A549 (cell line): ENCODE data around the gene ZNF724. TPM values are rescaled to one million over a fixed set of nuclear protein-coding genes. Genes with fewer than 3 reads are reported as not detected.

Source experiments
- ATAC-seq, 2 experiments: fragments of 200-7000 bp in 1 of 2; fragments of >200 bp in 1 of 2; cut with Nextera tagmentation in 1 of 2; cut with Tn5 transposase in 1 of 2; 3 replicates each; pipeline versions ENCODE4 v1.8.0 to v1.9.1; 2018 to 2020; ENCODE audit warnings: mild to moderate bottlenecking in 1 of 2, moderate library complexity in 1 of 2
- CTCF ChIA-PET: fragments of 300-600 bp; sonication (Branson Sonifier 250); formaldehyde crosslinking; extraction: SDS; loops from one replicate; lab custom pipeline; 2021; ENCODE audit warnings: antibody characterized with exemption, inconsistent platforms; lab: Yijun Ruan, JAX
- POLR2A ChIA-PET: fragments of 350-600 bp; formaldehyde crosslinking; extraction: SDS; loops from one replicate; lab custom pipeline; 2021; ENCODE audit warnings: antibody characterized with exemption, inconsistent platforms; lab: Yijun Ruan, JAX
- DNase-seq, 2 experiments: peaks; one replicate each; pipeline versions ENCODE4 v3.0.0 to v3.0.0-alpha.2; 2011 to 2016; ENCODE audit warnings: low read depth in 1 of 2, low spot score in 1 of 2
- FAIRE-seq: peaks from 2 replicates; lab custom pipeline; 2011; peaks lifted over from hg19 to GRCh38; lab: Jason Lieb, UNC
- H3K27ac ChIP-seq, 2 experiments: fragments of >200 bp; sonication (Bioruptor Twin); formaldehyde crosslinking; 3 replicates each; pipeline ENCODE4 v1.5.1; 2016 to 2017
- H3K4me1 ChIP-seq: fragments of >200 bp; sonication (Bioruptor Twin); formaldehyde crosslinking; 3 replicates; pipeline ENCODE4 v1.6.1; 2016
- H3K4me2 ChIP-seq: fragments of >200 bp; sonication (Bioruptor Twin); formaldehyde crosslinking; 3 replicates; pipeline ENCODE4 v1.6.1; 2016
- H3K4me3 ChIP-seq: fragments of >200 bp; sonication (Bioruptor Twin); formaldehyde crosslinking; 3 replicates; pipeline ENCODE4 v1.5.1; 2016
- H3K9me3 ChIP-seq: fragments of >200 bp; sonication (Bioruptor Twin); formaldehyde crosslinking; 3 replicates; pipeline ENCODE4 v1.6.1; 2016
- BHLHE40 ChIP-seq: IDR thresholded peaks from 2 replicates; pipeline ENCODE4 v1.6.1; 2012; ENCODE audit warnings: low read depth, low read length, inconsistent platforms
- EHF ChIP-seq: fragments of 250-450 bp; sonication (Bioruptor Pico); IDR thresholded peaks from 2 replicates; pipeline ENCODE4 v1.5.0; 2020; ENCODE audit warnings: mild to moderate bottlenecking
- FOSB ChIP-seq: fragments of 250-450 bp; sonication (Bioruptor Pico); IDR thresholded peaks from 2 replicates; pipeline ENCODE4 v1.5.0; 2020; ENCODE audit warnings: mild to moderate bottlenecking, moderate library complexity
- HEYL ChIP-seq: fragments of 250-450 bp; sonication (Bioruptor Pico); IDR thresholded peaks from 2 replicates; pipeline ENCODE4 v1.8.0; 2021; ENCODE audit warnings: mild to moderate bottlenecking, moderate library complexity
- HOXA7 ChIP-seq: fragments of 250-450 bp; sonication (Bioruptor Pico); IDR thresholded peaks from 2 replicates; pipeline ENCODE4 v1.5.0; 2020; ENCODE audit warnings: mild to moderate bottlenecking, moderate library complexity
- KDM1A ChIP-seq: fragments of 200-600 bp; sonication (generic); IDR thresholded peaks from 2 replicates; pipeline ENCODE4 v1.6.1; 2016; ENCODE audit warnings: low read depth, mild to moderate bottlenecking
- MAFK ChIP-seq: fragments of 450-650 bp; IDR thresholded peaks from 2 replicates; pipeline ENCODE4 v1.6.1; 2014; ENCODE audit not compliant: partially characterized antibody
- RARB ChIP-seq: fragments of 250-450 bp; sonication (Bioruptor Pico); IDR thresholded peaks from 2 replicates; pipeline ENCODE4 v1.8.0; 2021; ENCODE audit warnings: mild to moderate bottlenecking, moderate library complexity
- RCOR1 ChIP-seq: fragments of 150-350 bp; IDR thresholded peaks from 2 replicates; pipeline ENCODE4 v1.6.1; 2014; ENCODE audit warnings: antibody characterized with exemption, low read length, low read depth
- REST ChIP-seq: fragments of 200-600 bp; sonication (generic); IDR thresholded peaks from 2 replicates; pipeline ENCODE4 v1.6.1; 2016; ENCODE audit warnings: antibody characterized with exemption, mild to moderate bottlenecking, moderate library complexity
- RFX5 ChIP-seq: fragments of 450-650 bp; IDR thresholded peaks from 2 replicates; pipeline ENCODE4 v1.7.1; 2014; ENCODE audit warnings: antibody characterized with exemption, mild to moderate bottlenecking, moderate library complexity
- TP53 ChIP-seq: fragments of 250-450 bp; sonication (Bioruptor Pico); IDR thresholded peaks from 2 replicates; pipeline ENCODE4 v1.5.0; 2021; ENCODE audit warnings: mild to moderate bottlenecking, moderate library complexity
- ZC3H11A ChIP-seq: fragments of 450-650 bp; IDR thresholded peaks from 2 replicates; pipeline ENCODE4 v1.6.1; 2014; ENCODE audit warnings: antibody characterized with exemption, mild to moderate bottlenecking
- WGBS: methylation state at CpG from one replicate; pipeline ENCODE4 v1.1.6; 2017; ENCODE audit errors: missing lambda C conversion rate; 5-methylcytosine and 5-hydroxymethylcytosine counted together
- polyA plus RNA-seq, 4 experiments: library from polyadenylated mRNA; depleted of rRNA in 3 of 4; stranded (reverse); fragments of >200 nt; fragmentation: RNase III in 1 of 4; extraction: RNeasy Plus Mini Kit Qiagen cat#74134 plus additional on column Dnase treatment in 1 of 4; gene quantifications; 2 replicates in 3 of 4; 3 replicates in 1 of 4; pipeline ENCODE4 v1.2.3, GENCODE V29; 2011 to 2017
- small RNA-seq, 6 experiments: library from RNA; depleted of rRNA; stranded (forward); fragments of <200 nt; gene quantifications; one replicate each; pipeline ENCODE3, GENCODE V24; 2012
- TF ChIP-seq, protein P1 (sequence below): fragments of 250-450 bp; sonication (Bioruptor Pico); IDR thresholded peaks from 2 replicates; pipeline ENCODE4 v1.5.0; 2020; ENCODE audit warnings: low read depth, mild to moderate bottlenecking, moderate library complexity
- TF ChIP-seq, protein P2 (sequence below): IDR thresholded peaks from 2 replicates; pipeline ENCODE4 v1.6.1; 2012
- TF ChIP-seq, protein P3 (sequence below): fragments of >200 bp; sonication (Bioruptor Twin); formaldehyde crosslinking; IDR thresholded peaks from 3 replicates; pipeline ENCODE4 v1.6.1; 2016

The ZNF724 gene
- polyA plus RNA-seq, 2 of the 4 experiments (the other 2 are of a cell fraction): 1.4 to 1.8 TPM

DNA sequence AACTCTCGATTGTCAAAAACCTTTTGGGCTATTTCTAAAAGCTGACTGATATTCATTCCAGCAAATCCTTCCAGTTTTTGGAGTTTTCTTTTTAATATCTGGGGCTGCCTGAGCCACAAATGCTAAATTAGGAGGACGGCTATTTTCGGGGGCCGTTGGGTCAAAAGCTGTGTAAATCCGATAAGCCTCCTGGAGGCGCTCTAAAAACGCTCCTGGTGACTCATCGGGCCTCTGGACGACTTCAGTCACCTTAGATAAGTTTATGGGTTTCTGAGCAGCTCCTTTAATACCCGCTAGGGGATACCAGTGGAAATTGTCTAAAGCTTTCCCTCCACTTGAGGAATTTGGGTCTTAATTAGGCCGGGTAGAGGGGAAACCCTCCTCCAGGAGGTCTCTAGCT, 66.9 kb downstream of the ZNF724 start:
- Histone ChIP-seq H3K4me1 (no peaks in the 10 kb centered on the region), H3K4me3 (no peak overlapping the region), H3K27ac (no peak overlapping the region), H3K9me3 (peaks cover 42% of the 10 kb centered on the region; the same call in 2 of the 3 replicates), H3K4me2 (no peak overlapping the region)
- DNase-seq: no peak
- WGBS: 26% methylated on average over 11 of the region's 11 CpGs
- ATAC-seq: no peak
- POLR2A ChIA-PET: no interaction called here
- TF ChIP-seq, protein P1, sequence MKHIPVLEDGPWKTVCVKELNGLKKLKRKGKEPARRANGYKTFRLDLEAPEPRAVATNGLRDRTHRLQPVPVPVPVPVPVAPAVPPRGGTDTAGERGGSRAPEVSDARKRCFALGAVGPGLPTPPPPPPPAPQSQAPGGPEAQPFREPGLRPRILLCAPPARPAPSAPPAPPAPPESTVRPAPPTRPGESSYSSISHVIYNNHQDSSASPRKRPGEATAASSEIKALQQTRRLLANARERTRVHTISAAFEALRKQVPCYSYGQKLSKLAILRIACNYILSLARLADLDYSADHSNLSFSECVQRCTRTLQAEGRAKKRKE (CRISPR knock-in tag): no peak
- TF ChIP-seq, protein P2, sequence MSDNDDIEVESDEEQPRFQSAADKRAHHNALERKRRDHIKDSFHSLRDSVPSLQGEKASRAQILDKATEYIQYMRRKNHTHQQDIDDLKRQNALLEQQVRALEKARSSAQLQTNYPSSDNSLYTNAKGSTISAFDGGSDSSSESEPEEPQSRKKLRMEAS: no peak
- TF ChIP-seq EHF (CRISPR knock-in tag): no peak
- TF ChIP-seq RCOR1: no peak
- TF ChIP-seq, protein P3, sequence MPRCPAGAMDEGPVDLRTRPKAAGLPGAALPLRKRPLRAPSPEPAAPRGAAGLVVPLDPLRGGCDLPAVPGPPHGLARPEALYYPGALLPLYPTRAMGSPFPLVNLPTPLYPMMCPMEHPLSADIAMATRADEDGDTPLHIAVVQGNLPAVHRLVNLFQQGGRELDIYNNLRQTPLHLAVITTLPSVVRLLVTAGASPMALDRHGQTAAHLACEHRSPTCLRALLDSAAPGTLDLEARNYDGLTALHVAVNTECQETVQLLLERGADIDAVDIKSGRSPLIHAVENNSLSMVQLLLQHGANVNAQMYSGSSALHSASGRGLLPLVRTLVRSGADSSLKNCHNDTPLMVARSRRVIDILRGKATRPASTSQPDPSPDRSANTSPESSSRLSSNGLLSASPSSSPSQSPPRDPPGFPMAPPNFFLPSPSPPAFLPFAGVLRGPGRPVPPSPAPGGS: no peak
- no peak for TF ChIP-seq HOXA7 (CRISPR knock-in tag)
- TF ChIP-seq TP53: no peak
- no peak for TF ChIP-seq MAFK
- TF ChIP-seq KDM1A: no peak
- no peak for TF ChIP-seq FOSB (CRISPR knock-in tag)
- TF ChIP-seq HEYL: no peak
- no peak for TF ChIP-seq RARB
- TF ChIP-seq RFX5: no peak
- TF ChIP-seq BHLHE40: no peak
- no peak for TF ChIP-seq REST
- TF ChIP-seq ZC3H11A: no peak
- FAIRE-seq: no peak
- CTCF ChIA-PET: interaction anchor here (1.2 kb wide), 1 partner anchor 12 kb away, joined by 3 read pairs; no protein-coding TSS in a partner anchor

Small RNA genes lying within 50 kb of the gene (small RNA-seq; reads per million reads assigned to genes)
- gene VN1R91P: 0 reads per million in 6 experiments

Other genes with a start within 250 kb of the ZNF724 start
- gene ZNF728, start 247.2 kb downstream of the ZNF724 start, polyA plus RNA-seq (2011; rRNA removed): not detected in 2 replicates
- gene ZNF728, start 247.2 kb downstream of the ZNF724 start, polyA plus RNA-seq (2017; fragmentation: RNase III; extraction: RNeasy Plus Mini Kit Qiagen cat#74134 plus additional on column Dnase treatment): not detected in 3 replicates
- not detected in 2 replicates for gene ZNF730, start 133.4 kb downstream of the ZNF724 start, polyA plus RNA-seq (2011; rRNA removed)
- gene ZNF730, start 133.4 kb downstream of the ZNF724 start, polyA plus RNA-seq (2017; fragmentation: RNase III; extraction: RNeasy Plus Mini Kit Qiagen cat#74134 plus additional on column Dnase treatment): not detected in 3 replicates
- 0.76 and 0.89 TPM in 2 replicates for gene ZNF91, start 145.1 kb upstream of the ZNF724 start, polyA plus RNA-seq (2011; rRNA removed)
- 0.17 to 0.50 TPM (median 0.24 TPM) in 3 replicates for gene ZNF91, start 145.1 kb upstream of the ZNF724 start, polyA plus RNA-seq (2017; fragmentation: RNase III; extraction: RNeasy Plus Mini Kit Qiagen cat#74134 plus additional on column Dnase treatment)